GM23338 (cell line): ENCODE results near the gene CNST. TPM values are rescaled to one million over a fixed set of nuclear protein-coding genes. Genes with fewer than 3 reads are reported as not detected.

Experiments used
- ATAC-seq: fragments of 200-7000 bp; cut with Tn5 transposase; 3 replicates; pipeline ENCODE4 v1.9.1; 2020
- DNase-seq: peaks from one replicate; pipeline ENCODE4 v3.0.0-alpha.2; 2015; ENCODE audit warnings: low spot score
- H2AFZ ChIP-seq: fragments of 200-600 bp; sonication (generic); 2 replicates; pipeline ENCODE4 v1.8.0; 2016; ENCODE audit warnings: antibody characterized with exemption, mild to moderate bottlenecking, moderate library complexity
- H3F3A ChIP-seq: fragments of 200-600 bp; sonication (generic); replicated peaks from 2 replicates; pipeline ENCODE4 v1.8.0; 2017; ENCODE audit warnings: antibody characterized with exemption, mixed run types, low read depth
- H3K27ac ChIP-seq: fragments of 200-600 bp; sonication (generic); 2 replicates; pipeline ENCODE4 v1.6.1; 2016; ENCODE audit warnings: low read depth
- H3K27me3 ChIP-seq: fragments of 200-600 bp; sonication (generic); 2 replicates; pipeline ENCODE4 v1.8.0; 2016; ENCODE audit warnings: mild to moderate bottlenecking, mixed run types, moderate library complexity; ENCODE audit not compliant: insufficient read depth
- H3K36me3 ChIP-seq: fragments of 200-600 bp; sonication (generic); 2 replicates; pipeline ENCODE4 v1.8.0; 2016; ENCODE audit warnings: mild to moderate bottlenecking; ENCODE audit not compliant: insufficient read depth
- H3K4me1 ChIP-seq: fragments of 200-600 bp; sonication (generic); 2 replicates; pipeline ENCODE4 v1.8.0; 2016; ENCODE audit warnings: mild to moderate bottlenecking, moderate library complexity; ENCODE audit not compliant: insufficient read depth
- H3K4me2 ChIP-seq: fragments of 200-600 bp; sonication (generic); 2 replicates; pipeline ENCODE4 v1.7.1; 2017; ENCODE audit warnings: mixed run types
- H3K4me3 ChIP-seq: fragments of 200-600 bp; sonication (generic); 2 replicates; pipeline ENCODE4 v1.6.1; 2016; ENCODE audit warnings: mixed run types
- H3K79me2 ChIP-seq: fragments of 200-600 bp; sonication (generic); replicated peaks from 2 replicates; pipeline ENCODE4 v1.8.0; 2017; ENCODE audit warnings: mild to moderate bottlenecking; ENCODE audit not compliant: insufficient read depth
- H3K9me2 ChIP-seq: fragments of 200-600 bp; sonication (generic); 2 replicates; pipeline ENCODE4 v1.8.0; 2017; ENCODE audit not compliant: insufficient read depth
- H4K20me1 ChIP-seq: fragments of 200-600 bp; sonication (generic); replicated peaks from 2 replicates; pipeline ENCODE4 v1.8.0; 2017; ENCODE audit warnings: mild to moderate bottlenecking; ENCODE audit not compliant: insufficient read depth
- H3K27ac Mint-ChIP-seq: 2 replicates; pipeline ENCODE4 v1.8.0; 2020; ENCODE audit warnings: inconsistent platforms, mild to moderate bottlenecking, moderate library complexity, mixed read lengths
- H3K27me3 Mint-ChIP-seq: 3 replicates; pipeline ENCODE4 v1.8.0; 2022; ENCODE audit warnings: low read depth, mild to moderate bottlenecking, moderate library complexity, mixed read lengths, inconsistent platforms; ENCODE audit not compliant: insufficient read depth, poor library complexity
- H3K36me3 Mint-ChIP-seq: 3 replicates; pipeline ENCODE4 v1.8.0; 2021; ENCODE audit warnings: low read depth, mild to moderate bottlenecking, inconsistent platforms, moderate library complexity, mixed read lengths
- H3K4me1 Mint-ChIP-seq: 3 replicates; pipeline ENCODE4 v1.8.0; 2020; ENCODE audit warnings: mild to moderate bottlenecking, inconsistent platforms, mixed read lengths
- H3K4me3 Mint-ChIP-seq: 3 replicates; pipeline ENCODE4 v1.8.0; 2021; ENCODE audit warnings: moderate library complexity, mild to moderate bottlenecking, inconsistent platforms, mixed read lengths
- H3K9me3 Mint-ChIP-seq: 3 replicates; pipeline ENCODE4 v1.8.0; 2020; ENCODE audit warnings: moderate library complexity, mild to moderate bottlenecking, inconsistent platforms, mixed read lengths
- EZH2 ChIP-seq: fragments of 200-600 bp; sonication (generic); IDR thresholded peaks from one replicate; pipeline ENCODE4 v1.8.0; 2017; ENCODE audit warnings: antibody characterized with exemption, mild to moderate bottlenecking, low read depth; ENCODE audit not compliant: unreplicated experiment
- EZH2phosphoT487 ChIP-seq: fragments of 200-600 bp; sonication (generic); IDR thresholded peaks from one replicate; pipeline ENCODE4 v1.8.1; 2018; ENCODE audit warnings: antibody characterized with exemption; ENCODE audit not compliant: unreplicated experiment
- NANOG ChIP-seq: IDR thresholded peaks from 2 replicates; pipeline ENCODE4 v1.6.1; 2016; ENCODE audit warnings: antibody characterized with exemption, borderline replicate concordance
- POLR2AphosphoS5 ChIP-seq: IDR thresholded peaks from 2 replicates; pipeline ENCODE4 v1.6.1; 2016; ENCODE audit warnings: antibody characterized with exemption, low read depth
- REST ChIP-seq: IDR thresholded peaks from one replicate; pipeline ENCODE4 v1.6.1; 2018; ENCODE audit warnings: antibody characterized with exemption; ENCODE audit not compliant: unreplicated experiment
- ZNF114 ChIP-seq: fragments of 250-450 bp; sonication (Bioruptor Pico); IDR thresholded peaks from 2 replicates; pipeline ENCODE4 v1.5.0; 2020; ENCODE audit warnings: mild to moderate bottlenecking, moderate library complexity
- ZNF462 ChIP-seq: fragments of 250-450 bp; sonication (Bioruptor Pico); IDR thresholded peaks from 2 replicates; pipeline ENCODE4 v1.5.0; 2020; ENCODE audit warnings: mild to moderate bottlenecking, moderate library complexity
- polyA plus RNA-seq: library from polyadenylated mRNA; unstranded; fragments of >200 nt; fragmentation: Nextera tagmentation; extraction: Ambion mirVana; gene quantifications from 2 replicates; pipeline ENCODE4 v1.2.1, GENCODE V29; 2016
- total RNA-seq: library from RNA; depleted of rRNA; stranded (reverse); fragments of >200 nt; shearing (Covaris generic); gene quantifications from 2 replicates; pipeline ENCODE4 v1.2.3, GENCODE V29; 2014

Gene CNST
- total and polyA plus RNA-seq, 2 experiments from 2014 or later, result 8.1 to 17.6 TPM

GRCh38 chr1:246579818-246580217 lies 13.6 kb downstream of the CNST start (continued):
- no peak for TF ChIP-seq REST
- no peak for TF ChIP-seq ZNF462 (CRISPR knock-in tag)
- no peak for TF ChIP-seq POLR2AphosphoS5

GRCh38 chr1:246580497-246581370 lies 14.5 kb downstream of the CNST start:
- Histone ChIP-seq H3K9me2 (no peaks in the 10 kb centered on the region), H3F3A (no peaks in the 10 kb centered on the region), H3K27ac (no peak overlapping the region), H3K4me3 (no peak overlapping the region), H2AFZ (no peak overlapping the region), H4K20me1 (peaks cover 6% of the 10 kb centered on the region), H3K36me3 (no peaks in the 10 kb centered on the region), H3K4me1 (no peaks in the 10 kb centered on the region), H3K4me2 (no peak overlapping the region), H3K27me3 (no peaks in the 10 kb centered on the region), H3K79me2 (peaks cover 67% of the 10 kb centered on the region)
- no peak overlapping the region for H3K27ac Mint-ChIP-seq
- DNase-seq (no peak), ATAC-seq (no peak)
- H3K9me3 Mint-ChIP-seq, result no peaks in the 10 kb centered on the region
- H3K4me3 Mint-ChIP-seq, result no peak overlapping the region
- H3K27me3 Mint-ChIP-seq, result peaks cover 2% of the 10 kb centered on the region
- TF ChIP-seq EZH2, result no peak
- no peak for TF ChIP-seq ZNF114 (CRISPR knock-in tag)
- TF ChIP-seq POLR2AphosphoS5, result no peak
- TF ChIP-seq NANOG, result no peak
- TF ChIP-seq EZH2phosphoT487, result no peak
- no peaks in the 10 kb centered on the region for H3K4me1 Mint-ChIP-seq
- no peaks in the 10 kb centered on the region for H3K36me3 Mint-ChIP-seq
